Stimulated activated CD4-positive, alpha-beta T cell treated with anti-CD3 and anti-CD28 coated beads, Interleukin-4, amount 100 ng/mL, for 1 hour (primary cell): Measurements from ENCODE around the gene TBC1D21.
"Not testable (repeated sequence)": the region's sequence is repeated elsewhere in the genome, so short reads cannot be mapped to it uniquely, and the experiment has no call there.

Source experiments
- DNase-seq: peaks from one replicate; pipeline ENCODE4 v3.0.0-alpha.2; 2020

TBC1D21 gene

DNA sequence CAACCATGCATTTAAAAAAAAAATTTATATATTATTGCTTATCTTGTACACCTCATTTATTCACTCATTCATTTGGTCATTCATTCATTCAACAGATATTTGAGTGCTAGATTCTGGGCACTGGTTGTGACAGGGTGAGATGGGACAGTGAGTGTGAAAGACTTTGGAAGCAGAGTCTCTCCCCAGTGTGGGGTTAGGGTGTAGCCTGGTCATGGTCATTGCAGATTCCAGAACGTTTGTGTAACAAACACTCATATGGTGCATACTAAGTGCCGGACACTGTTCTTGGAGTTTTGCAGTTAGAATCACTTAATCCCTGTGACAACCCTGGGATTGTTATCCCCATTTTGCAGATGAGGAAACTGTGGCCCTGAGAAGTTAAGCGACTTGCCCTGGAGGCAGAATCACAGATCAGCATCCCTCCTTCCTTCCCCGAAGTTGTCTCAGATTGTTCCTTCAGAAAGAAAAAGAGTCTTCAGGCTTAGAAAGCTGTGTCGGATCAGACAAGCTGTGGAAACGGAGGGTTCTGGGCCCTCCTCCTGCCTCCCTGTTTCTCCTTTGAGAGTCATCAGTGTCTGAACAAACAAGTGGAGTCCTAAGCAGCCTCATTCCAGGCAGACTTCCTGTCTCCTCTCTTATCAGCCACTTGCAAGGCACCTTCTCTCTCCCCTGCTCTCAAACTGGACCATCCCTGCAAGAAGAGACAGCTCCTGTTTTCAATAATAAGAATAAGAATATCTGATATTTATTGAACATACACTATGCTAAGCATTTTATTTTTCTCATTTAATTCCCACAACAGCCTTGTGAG is 59.2 kb downstream of the TBC1D21 start:
- DNase-seq: no peak

- no peak for DNase-seq
Measured at GRCh38 chr15:73934281-73934680, 60.9 kb downstream of the TBC1D21 start.

DNA sequence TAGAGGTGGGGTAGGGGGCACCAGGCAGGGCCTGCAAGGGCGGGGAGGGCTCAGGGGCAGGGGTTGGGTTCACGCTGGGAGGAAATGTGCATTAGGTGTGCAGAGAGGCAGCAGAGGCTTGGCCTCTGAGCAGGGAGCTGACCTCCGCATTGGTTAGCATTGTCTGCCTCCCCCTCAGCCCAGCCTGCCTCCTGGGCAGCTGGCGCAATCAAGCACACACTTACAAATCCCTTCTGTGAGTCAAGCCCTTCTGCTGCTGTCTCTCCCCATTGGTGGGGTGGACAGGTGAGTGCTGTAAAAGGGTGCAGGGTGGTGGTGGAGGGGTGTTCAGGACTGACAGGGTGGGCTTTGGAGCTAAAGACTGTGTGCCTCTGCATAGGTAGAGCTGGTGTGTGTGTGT is 62.2 kb downstream of the TBC1D21 start:
- no peak for DNase-seq

- no peak for DNase-seq
Measured at GRCh38 chr15:73936181-73936580, 62.8 kb downstream of the TBC1D21 start.

DNA sequence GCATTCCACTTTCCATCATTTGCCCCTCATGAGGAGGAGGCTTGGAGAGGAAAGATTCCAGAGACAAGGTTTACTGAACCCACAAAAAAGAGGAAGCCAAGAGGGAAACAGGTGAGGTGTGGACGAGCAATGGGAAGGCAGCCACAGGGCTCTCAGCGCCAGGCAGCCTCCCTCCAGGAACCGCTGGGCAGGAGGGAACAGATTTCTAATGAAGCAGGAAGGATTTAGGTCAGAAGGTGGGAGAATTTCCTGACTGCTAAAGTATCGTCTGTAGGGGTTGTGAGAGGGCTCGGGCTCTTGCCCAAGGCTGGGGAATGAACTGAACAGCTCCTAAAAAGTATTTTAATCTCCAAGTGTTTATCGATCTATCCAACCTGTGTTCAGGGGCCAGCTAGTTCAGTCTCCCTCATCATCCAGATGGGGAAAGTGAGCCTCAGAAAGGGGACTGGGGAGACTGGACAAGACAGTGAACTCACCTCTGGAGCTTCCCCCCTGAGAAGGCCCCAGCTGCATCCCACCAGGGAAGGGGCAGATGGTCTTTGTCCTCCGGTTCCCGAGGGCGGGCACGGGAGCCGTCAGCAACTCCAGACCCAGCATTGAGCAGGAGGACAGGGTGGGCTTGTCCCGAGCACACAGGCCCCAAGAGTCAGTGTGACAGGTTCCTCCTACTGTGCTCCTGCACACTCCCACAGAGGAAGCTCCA is 63.4 kb downstream of the TBC1D21 start:
- DNase-seq: no peak

DNA sequence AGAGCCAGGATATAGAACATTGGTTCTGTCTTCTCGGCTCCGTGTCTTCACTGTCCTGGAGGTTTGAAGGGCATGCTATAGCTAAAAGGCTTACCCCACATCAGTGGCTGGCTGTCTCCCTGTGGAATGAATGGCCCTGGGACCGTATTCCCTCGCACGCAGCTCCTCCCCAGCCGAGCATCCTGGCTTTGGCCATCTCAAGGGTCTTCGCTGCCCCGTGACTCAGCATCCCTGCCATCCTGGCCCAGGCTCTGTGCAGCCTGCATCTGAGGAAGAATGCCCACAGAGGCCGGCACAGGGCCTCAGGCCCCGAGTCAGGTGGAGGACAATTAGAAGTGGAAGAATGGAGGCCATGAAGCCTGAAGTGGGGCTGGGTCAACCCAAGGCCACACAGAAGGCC is 63.9 kb downstream of the TBC1D21 start:
- DNase-seq: no peak

- no peak for DNase-seq
Measured at GRCh38 chr15:73937726-73938125, 64.4 kb downstream of the TBC1D21 start.

DNA sequence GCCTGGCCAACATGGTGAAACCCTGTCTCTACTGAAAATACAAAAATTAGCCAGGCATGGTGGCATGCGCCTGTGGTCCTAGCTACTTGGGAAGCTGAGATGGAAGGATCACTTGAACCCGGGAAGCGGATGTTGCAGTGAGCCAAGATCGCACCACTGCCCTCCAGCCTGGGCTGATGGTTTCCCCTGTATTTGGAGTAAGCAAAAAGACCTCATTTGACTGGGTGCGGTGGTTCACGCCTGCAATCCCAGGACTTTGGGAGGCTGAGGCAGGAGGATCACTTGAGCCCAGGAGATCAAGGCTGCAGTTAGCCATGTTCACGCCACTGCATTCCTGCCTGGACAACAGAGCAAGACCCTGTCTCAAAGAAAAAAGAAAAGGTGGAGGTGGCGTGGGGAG is 65.2 kb downstream of the TBC1D21 start:
- DNase-seq: not testable (repeated sequence)
